Psoas muscle (tissue), 8 donors: ENCODE results near the gene SMAD7. TPM values are rescaled to one million over a fixed set of nuclear protein-coding genes. Genes with fewer than 3 reads are reported as not detected.

ENCODE experiments used
- ATAC-seq, 4 donors: fragments of 200-7000 bp; cut with Tn5 transposase; one replicate each; pipeline ENCODE4 v1.9.1; 2020; ENCODE audit warnings: moderate library complexity in 3 of 4, mild to moderate bottlenecking in 2 of 4
- DNase-seq, 2 donors: peaks; one replicate each; pipeline ENCODE4 v3.0.0-alpha.2; 2020
- H3K27ac ChIP-seq: fragments of 200-600 bp; one replicate; pipeline ENCODE4 v1.8.0; 2022
- H3K27me3 ChIP-seq, 3 donors: fragments of 200-600 bp in 1 of 3; one replicate each; pipeline versions ENCODE4 v1.6.1 to v1.8.0; 2013 to 2022; ENCODE audit warnings: low read length in 2 of 3, mild to moderate bottlenecking in 2 of 3, moderate library complexity in 1 of 3; ENCODE audit not compliant: insufficient read depth in 3 of 3
- H3K36me3 ChIP-seq, 2 donors: fragments of 200-600 bp in 1 of 2; one replicate each; pipeline versions ENCODE4 v1.6.1 to v1.8.0; 2013 to 2022; ENCODE audit warnings: low read depth in 1 of 2, mild to moderate bottlenecking in 1 of 2, moderate library complexity in 1 of 2; ENCODE audit not compliant: insufficient read depth in 1 of 2
- H3K4me1 ChIP-seq: fragments of 200-600 bp; one replicate; pipeline ENCODE4 v1.8.0; 2022
- H3K4me3 ChIP-seq: fragments of 200-600 bp; one replicate; pipeline ENCODE4 v1.8.0; 2022; ENCODE audit warnings: mild to moderate bottlenecking
- H3K9me3 ChIP-seq: fragments of 200-600 bp; one replicate; pipeline ENCODE4 v1.8.0; 2022
- WGBS, 3 donors: extraction: QIAGEN DNeasy Blood & Tissue Kit; methylation state at CpG; one replicate each; pipeline versions ENCODE4 v1.1.6 to v1.1.7; 2013; 5-methylcytosine and 5-hydroxymethylcytosine counted together
- intact Hi-C, 2 donors: fragments of 100-400 bp; cut with DNase I; formaldehyde crosslinking; loops; one replicate each; pipeline versions ENCODE4 v1.11.0 to v1.14.2; 2022
- polyA plus RNA-seq, 3 donors: library from polyadenylated mRNA; stranded (reverse); fragments of 200-250 nt; gene quantifications; one replicate each; pipeline ENCODE4 v1.2.3, GENCODE V29; 2013
- total RNA-seq, 4 donors: library from RNA; stranded (reverse); fragmentation: NEBNext Ultra II Directional in 2 of 4; extraction: Animal tissue kit (Norgen Biotek cat#: 25700) in 2 of 4; gene quantifications; one replicate each; pipeline versions ENCODE4 v1.2.1 to v1.2.4, GENCODE V29; 2021 to 2023
- TF ChIP-seq, protein P1 (sequence below): fragments of 200-600 bp; IDR thresholded peaks from one replicate; pipeline ENCODE4 v1.8.0; 2022; ENCODE audit warnings: antibody characterized with exemption
- donor health status: healthy with polysubstance abuse.
- donor health status: DM: no; HTN: no; CAD: no; lungs with moderate emphysema.
- donor health status: Bipolar disorder and iron deficiency.
- donor health status: healthy.
- donor health status: DM: yes; HTN: yes; CAD: no.
- donor health status: DM: no; HTN: no; CAD: no.
- donor health status: DM: no; HTN: no; CAD: no.
- donor health status: DM: yes; HTN: yes; CAD: no.

The SMAD7 gene
- total and polyA plus RNA-seq, 7 donors, result 5.4 to 14.7 (median 8.4) TPM

DNA sequence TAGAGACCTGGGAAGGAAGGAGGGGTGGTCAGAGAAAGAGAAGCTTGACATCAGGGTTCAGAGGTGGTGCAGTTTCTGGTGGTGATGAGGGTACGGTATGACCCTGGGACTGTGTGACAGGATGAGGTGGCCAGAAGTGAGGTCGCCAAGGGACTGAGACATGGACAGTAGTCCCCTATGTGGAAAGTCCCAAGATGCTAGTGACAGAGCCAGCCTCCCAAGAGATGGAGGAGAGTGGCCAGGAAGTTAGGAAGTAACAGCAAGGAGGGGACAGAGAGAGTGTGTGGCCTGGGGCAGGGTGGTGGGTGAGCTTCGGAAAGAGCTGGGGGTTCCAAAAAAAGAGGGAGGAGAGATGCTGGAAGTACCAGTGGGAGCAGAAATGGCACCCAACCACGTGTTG is 66.0 kb downstream of the SMAD7 start:
- H3K4me1 ChIP-seq, result peaks cover 6% of the 10 kb centered on the region
- DNase-seq (no peak), ATAC-seq (no peak)
- H3K4me3 ChIP-seq, result no peak overlapping the region
- intact Hi-C loops, result no loop called here
- WGBS, 3 donors, result 78 to 83% (median 80%) methylated on average over 4 of the region's 4 CpGs
- TF ChIP-seq, protein P1, sequence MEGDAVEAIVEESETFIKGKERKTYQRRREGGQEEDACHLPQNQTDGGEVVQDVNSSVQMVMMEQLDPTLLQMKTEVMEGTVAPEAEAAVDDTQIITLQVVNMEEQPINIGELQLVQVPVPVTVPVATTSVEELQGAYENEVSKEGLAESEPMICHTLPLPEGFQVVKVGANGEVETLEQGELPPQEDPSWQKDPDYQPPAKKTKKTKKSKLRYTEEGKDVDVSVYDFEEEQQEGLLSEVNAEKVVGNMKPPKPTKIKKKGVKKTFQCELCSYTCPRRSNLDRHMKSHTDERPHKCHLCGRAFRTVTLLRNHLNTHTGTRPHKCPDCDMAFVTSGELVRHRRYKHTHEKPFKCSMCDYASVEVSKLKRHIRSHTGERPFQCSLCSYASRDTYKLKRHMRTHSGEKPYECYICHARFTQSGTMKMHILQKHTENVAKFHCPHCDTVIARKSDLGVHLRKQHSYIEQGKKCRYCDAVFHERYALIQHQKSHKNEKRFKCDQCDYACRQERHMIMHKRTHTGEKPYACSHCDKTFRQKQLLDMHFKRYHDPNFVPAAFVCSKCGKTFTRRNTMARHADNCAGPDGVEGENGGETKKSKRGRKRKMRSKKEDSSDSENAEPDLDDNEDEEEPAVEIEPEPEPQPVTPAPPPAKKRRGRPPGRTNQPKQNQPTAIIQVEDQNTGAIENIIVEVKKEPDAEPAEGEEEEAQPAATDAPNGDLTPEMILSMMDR, result no peak
- no peak overlapping the region for H3K27ac ChIP-seq
- H3K27me3 ChIP-seq, result no peaks in the 10 kb centered on the region
- H3K36me3 ChIP-seq, result no peaks in the 10 kb centered on the region
- H3K9me3 ChIP-seq, result no peaks in the 10 kb centered on the region

DNA sequence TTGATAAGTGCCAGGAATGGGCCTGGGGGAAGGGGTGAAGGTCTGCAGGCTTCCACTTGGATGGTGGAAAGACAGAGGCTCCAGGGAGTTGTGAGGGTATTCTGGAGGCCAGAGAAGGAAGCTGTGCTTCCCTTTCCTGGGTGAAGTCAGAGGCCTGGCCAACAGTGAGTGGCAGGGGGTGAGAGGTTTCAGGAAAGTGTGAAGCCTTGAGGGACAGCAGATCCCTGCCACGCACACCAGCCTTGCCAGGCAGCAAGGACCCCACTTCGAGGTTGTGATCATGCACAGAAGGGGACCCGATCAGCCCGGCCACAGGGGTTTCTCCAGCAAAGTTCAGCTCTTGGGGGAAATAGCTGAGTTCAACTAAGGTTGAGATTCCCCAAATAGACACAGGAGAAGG is 66.5 kb downstream of the SMAD7 start:
- no peak for ATAC-seq
- H3K4me1 ChIP-seq, result peaks cover 6% of the 10 kb centered on the region
- DNase-seq, result no peak
- no peak overlapping the region for H3K4me3 ChIP-seq
- no peak overlapping the region for H3K27ac ChIP-seq
- TF ChIP-seq, protein P1, result no peak
- H3K9me3 ChIP-seq, result no peaks in the 10 kb centered on the region
- no peaks in the 10 kb centered on the region for H3K36me3 ChIP-seq
- intact Hi-C loops, result no loop called here
- WGBS, 3 donors, result 86 to 93% (median 89%) methylated on average over 4 of the region's 4 CpGs
- no peaks in the 10 kb centered on the region for H3K27me3 ChIP-seq

GRCh38 chr18:48882379-48882778 is 68.4 kb downstream of the SMAD7 start:
- TF ChIP-seq, protein P1, result no peak
- no peaks in the 10 kb centered on the region for H3K36me3 ChIP-seq
- intact Hi-C loops, result no loop called here
- H3K9me3 ChIP-seq, result no peaks in the 10 kb centered on the region
- peaks cover 1% of the 10 kb centered on the region for H3K4me1 ChIP-seq
- peaks cover 0 to 2% (median 0%) of the 10 kb centered on the region in 3 donors for H3K27me3 ChIP-seq
- H3K4me3 ChIP-seq, result no peak overlapping the region
- ATAC-seq (no peak), DNase-seq (no peak)
- WGBS, 3 donors, result 92 to 95% (median 95%) methylated on average over 4 of the region's 4 CpGs
- H3K27ac ChIP-seq, result no peak overlapping the region

DNA sequence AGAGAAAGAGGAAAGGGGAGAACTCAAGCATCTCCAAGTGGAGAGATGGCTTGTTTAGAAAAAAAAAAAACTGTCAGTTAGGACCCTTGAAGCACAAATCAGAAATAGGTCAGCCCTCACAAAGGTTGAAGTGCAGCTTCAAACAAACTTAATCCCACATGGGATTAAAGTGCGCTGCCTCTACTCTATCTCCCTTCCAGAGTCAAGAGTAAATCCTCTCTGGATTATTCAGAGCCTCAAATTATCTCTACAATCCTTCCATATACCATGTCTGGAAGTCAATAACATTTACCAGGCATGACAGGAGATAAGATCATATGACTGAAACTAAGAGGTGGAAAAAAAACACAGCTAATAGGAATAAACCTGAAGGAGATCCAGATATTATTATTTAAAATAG is 69.8 kb downstream of the SMAD7 start:
- Histone ChIP-seq H3K27me3 (peaks cover 0 to 2% (median 0%) of the 10 kb centered on the region in 3 donors), H3K36me3 (no peaks in the 10 kb centered on the region), H3K4me3 (no peak overlapping the region), H3K4me1 (no peaks in the 10 kb centered on the region), H3K27ac (no peak overlapping the region), H3K9me3 (no peaks in the 10 kb centered on the region)
- ATAC-seq (no peak), DNase-seq (no peak)
- WGBS, 3 donors, result 94 to 99% (median 97%) methylated on average over 1 of the region's 1 CpG
- TF ChIP-seq, protein P1, result no peak
- intact Hi-C loops, result no loop called here

DNA sequence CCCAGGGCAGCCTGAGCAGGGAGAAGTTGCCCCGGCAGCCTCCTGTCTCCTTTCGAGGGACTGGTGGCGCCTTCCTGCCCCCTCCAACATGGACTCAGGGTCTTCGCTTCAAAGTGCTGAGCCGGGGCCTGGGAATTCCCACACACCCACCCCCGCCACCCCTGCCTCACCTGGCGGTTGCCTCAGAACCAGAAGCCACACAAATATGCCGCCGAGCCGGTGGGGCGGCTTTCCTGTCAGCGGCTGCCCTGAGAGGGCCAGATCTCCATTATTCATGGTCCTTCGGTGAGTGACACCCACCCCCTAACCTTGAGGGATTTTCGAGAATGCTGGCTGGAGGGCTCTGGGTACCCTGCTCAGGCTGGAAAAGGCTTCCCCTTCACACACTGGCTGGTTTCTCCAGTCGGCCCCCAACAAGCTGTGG is 71.7 kb downstream of the SMAD7 start:
- no peaks in the 10 kb centered on the region for H3K9me3 ChIP-seq
- 78 to 86% (median 78%) methylated on average over 11 to 15 of the region's 15 CpGs for WGBS, 3 donors
- intact Hi-C loops, result no loop called here
- no peak overlapping the region for H3K4me3 ChIP-seq
- DNase-seq (no peak), ATAC-seq (no peak)
- H3K36me3 ChIP-seq, result no peaks in the 10 kb centered on the region
- no peaks in the 10 kb centered on the region for H3K4me1 ChIP-seq
- H3K27me3 ChIP-seq, result peaks cover 0 to 2% (median 0%) of the 10 kb centered on the region in 3 donors
- H3K27ac ChIP-seq, result no peak overlapping the region
- TF ChIP-seq, protein P1, result no peak
